GM12891 (cell line): ENCODE results near the gene NRG2.
A peak's percentile ranks its signal among the peaks of the same experiment; 100 is the strongest.

Experiments used
- DNase-seq: peaks from one replicate; pipeline ENCODE4 v3.0.0; 2011; ENCODE audit warnings: low spot score; ENCODE audit not compliant: insufficient read length
- FAIRE-seq: peaks from 2 replicates; lab custom pipeline; 2011; peaks lifted over from hg19 to GRCh38; lab: Jason Lieb, UNC
- PAX5 ChIP-seq: IDR thresholded peaks from 2 replicates; pipeline ENCODE4 v1.6.1; 2011; ENCODE audit warnings: low read length, moderate library complexity, mild to moderate bottlenecking; ENCODE audit not compliant: insufficient read depth, severe bottlenecking
- POLR2A ChIP-seq: IDR thresholded peaks from 2 replicates; pipeline ENCODE4 v1.6.1; 2011; ENCODE audit warnings: low read depth, low read length, control low read depth
- POLR2AphosphoS5 ChIP-seq: IDR thresholded peaks from 2 replicates; pipeline ENCODE4 v1.6.1; 2011; ENCODE audit warnings: low read depth, low read length, control low read depth
- POU2F2 ChIP-seq: IDR thresholded peaks from 2 replicates; pipeline ENCODE4 v1.6.1; 2011; ENCODE audit warnings: low read depth, mild to moderate bottlenecking, control low read depth, low read length, moderate library complexity
- SPI1 ChIP-seq: IDR thresholded peaks from 2 replicates; pipeline ENCODE4 v1.6.1; 2011; ENCODE audit warnings: low read depth, low read length, control low read depth
- TAF1 ChIP-seq: IDR thresholded peaks from 2 replicates; pipeline ENCODE4 v1.6.1; 2011; ENCODE audit warnings: low read depth, low read length, control low read depth

NRG2 gene

DNA sequence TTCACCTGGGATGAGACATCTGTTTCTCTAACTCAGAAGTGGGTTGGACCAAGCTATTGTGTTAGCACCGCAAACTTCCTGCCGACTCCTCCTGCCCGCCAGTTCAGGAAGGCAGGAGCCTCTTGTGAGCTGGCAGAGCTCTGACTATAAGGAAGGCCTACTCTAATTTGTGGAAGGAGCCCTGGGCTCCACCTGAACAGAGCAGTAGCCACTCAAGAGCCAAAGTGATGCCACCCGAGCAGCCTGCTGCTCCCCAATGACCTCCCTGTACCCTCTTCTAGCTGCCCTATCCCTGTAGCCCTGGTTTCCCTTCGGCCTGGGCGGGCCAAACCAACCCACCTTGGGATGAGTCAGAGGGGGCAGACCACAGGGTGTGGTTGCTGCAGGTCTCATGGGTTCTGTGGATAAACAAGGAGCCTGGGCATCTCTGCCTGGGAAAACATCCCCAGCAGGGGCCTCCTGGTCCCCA is 165.9 kb downstream of the NRG2 start:
- DNase-seq (no peak), FAIRE-seq (peak; percentile 33)
- TF ChIP-seq POLR2A (no peak), TAF1 (no peak), POU2F2 (no peak), POLR2AphosphoS5 (no peak), SPI1 (no peak), PAX5 (no peak)

GRCh38 chr5:139875957-139876356 is 167.1 kb downstream of the NRG2 start:
- no peak for DNase-seq
- no peak for FAIRE-seq
- TF ChIP-seq SPI1: no peak
- TF ChIP-seq PAX5: no peak
- TF ChIP-seq POLR2AphosphoS5: no peak
- no peak for TF ChIP-seq TAF1
- TF ChIP-seq POLR2A: no peak
- no peak for TF ChIP-seq POU2F2

DNA sequence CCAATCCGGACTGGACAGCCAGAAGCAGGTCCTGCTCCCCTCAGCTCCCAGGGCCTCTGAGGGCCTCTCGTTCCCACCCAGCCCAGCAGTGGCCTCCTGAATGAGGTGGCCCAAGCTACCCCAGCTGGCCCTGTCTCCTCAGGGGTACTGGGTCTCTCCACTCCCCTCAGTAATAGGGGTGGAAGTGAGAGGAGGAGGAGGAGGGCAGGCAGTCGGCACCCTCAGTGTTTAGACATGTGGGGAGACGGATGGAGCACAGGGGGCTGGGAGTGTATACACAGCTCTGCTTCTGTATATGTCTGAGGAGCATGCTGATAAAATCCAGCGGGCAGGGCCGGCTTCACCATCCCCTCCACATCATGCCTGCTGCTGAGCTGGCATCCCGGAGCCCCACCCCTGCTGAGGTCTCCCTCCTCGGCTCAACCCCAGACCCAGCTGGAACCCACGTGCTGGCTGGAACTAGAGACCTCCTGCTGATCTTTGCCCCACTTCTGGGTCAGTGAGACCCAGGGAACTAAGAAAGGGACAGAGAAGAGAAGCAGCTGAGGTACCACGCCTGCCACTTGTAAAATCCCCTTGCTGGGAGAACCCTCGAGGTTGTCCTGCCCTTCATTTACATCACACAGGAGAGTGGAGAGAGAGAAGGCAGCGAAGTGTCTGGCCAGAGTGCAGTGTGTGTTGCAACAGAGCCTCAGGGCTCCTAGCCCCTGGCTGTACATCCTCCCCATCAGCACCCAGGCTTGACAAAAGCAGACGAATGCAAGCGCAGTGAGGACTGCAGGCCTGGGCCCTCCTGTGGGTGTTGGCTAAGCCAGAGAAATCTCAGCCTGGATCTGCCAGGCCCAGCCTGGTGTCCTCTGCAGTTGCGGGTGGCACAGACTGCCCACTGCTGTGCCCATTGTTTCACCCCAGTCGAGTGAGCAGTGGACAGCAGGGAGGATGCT is 170.0 kb downstream of the NRG2 start:
- DNase-seq: no peak
- TF ChIP-seq POU2F2: no peak
- no peak for TF ChIP-seq POLR2A
- no peak for TF ChIP-seq SPI1
- no peak for TF ChIP-seq POLR2AphosphoS5
- TF ChIP-seq TAF1: no peak
- no peak for TF ChIP-seq PAX5
- FAIRE-seq: no peak

DNA sequence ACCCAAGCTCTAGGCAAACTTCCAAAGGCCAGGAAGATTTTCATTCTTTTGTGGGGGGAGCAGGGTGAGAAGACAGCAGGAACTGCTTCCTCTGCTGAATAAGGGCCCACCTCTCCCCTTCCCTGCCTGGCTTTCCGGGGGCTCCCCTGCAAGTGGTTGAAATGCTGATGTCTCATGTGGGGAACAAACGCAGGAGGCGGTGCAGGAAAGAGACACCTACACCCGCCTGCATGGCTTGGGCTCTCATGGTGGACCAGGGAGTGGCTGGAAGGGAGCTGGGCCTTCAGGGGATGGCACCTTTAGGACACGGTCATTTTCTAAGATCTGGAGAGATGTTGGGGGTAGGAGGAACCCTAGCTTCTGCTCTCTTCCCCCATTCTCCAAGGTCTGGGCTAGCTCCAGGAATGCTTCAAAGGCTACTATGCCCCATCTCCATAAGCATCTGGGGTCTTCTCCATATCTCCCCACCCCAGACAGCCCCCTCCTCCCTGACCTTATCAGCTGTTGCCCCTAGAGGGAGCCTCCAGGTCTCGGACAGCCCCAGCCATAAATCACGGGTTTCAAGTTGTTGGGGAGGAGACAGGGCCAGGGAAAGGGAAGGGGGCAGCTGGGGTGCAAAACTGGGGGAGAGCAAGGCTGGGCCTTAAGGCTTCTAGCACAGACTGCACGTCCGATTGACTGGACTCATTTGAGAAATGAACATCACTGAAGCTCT is 170.9 kb downstream of the NRG2 start:
- FAIRE-seq (no peak), DNase-seq (no peak)
- TF ChIP-seq POLR2AphosphoS5 (no peak), TAF1 (no peak), POLR2A (no peak), SPI1 (no peak), PAX5 (no peak), POU2F2 (no peak)

- FAIRE-seq (no peak), DNase-seq (no peak)
- TF ChIP-seq TAF1: no peak
Observed at GRCh38 chr5:139871614-139872013, 171.5 kb downstream of the NRG2 start.

- no peak for FAIRE-seq
- TF ChIP-seq POLR2AphosphoS5 (no peak), POU2F2 (no peak), POLR2A (no peak), TAF1 (no peak), SPI1 (no peak), PAX5 (no peak)
Observed at GRCh38 chr5:139870677-139871076, 172.4 kb downstream of the NRG2 start.

DNA sequence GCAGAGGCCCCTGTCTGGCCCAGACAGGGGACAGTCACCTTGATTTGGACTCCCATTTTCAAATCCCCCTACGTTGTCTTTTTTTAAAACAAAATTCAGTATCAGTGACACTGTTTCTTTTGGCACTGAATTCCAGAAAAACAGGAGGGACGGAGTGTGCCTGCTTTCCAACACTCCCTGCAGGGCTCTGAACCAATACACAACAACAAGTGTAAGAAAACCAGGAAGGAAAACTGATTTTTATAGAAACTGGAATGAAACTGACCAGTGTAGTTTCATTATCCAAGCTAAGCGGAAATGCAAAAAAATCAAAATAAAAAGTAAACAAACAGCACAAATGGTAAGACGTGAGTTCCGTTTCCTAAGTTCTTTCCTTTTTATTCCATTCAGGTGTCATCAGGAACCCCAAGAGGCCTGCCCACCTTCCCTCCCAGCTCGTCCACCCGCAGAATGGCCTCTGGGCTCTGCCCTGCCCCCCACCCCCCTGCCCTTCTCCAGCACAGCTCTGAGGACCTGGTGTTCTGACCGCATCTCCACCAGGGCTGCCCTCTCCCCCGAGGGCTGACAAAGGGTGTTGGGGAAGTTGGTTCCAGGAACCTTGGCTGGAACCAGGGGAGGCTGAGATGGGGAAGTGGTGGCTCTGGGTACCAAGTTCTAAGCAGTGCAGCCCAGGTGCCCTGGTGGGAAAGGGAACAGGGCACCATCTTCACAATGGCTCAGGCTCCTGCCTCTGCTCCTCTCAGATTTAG is 173.9 kb downstream of the NRG2 start:
- no peak for TF ChIP-seq TAF1
- no peak for TF ChIP-seq PAX5
- FAIRE-seq (no peak), DNase-seq (no peak)

More at GRCh38 chr5:139870677-139871076, 172.4 kb downstream of the NRG2 start:
- no peak for DNase-seq

DNA sequence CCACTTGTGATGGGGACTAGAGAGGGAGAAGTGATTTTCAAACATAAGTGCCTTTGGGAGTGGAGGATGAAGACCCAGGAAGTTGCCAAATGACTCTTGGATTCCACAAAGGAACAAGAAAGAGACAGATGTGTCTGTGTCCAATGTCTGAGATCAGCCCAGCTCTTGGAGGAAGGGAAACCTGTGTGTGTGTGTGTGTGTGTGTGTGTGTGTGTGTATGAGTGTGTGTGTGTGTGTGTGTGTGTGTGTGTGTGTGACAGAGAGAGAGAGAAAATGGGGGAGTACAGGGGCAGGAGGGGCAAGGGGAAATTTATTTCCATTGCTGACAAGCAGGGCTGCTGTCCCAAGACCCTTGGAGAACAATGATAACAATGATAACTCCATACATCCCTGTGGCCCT is 175.5 kb downstream of the NRG2 start:
- DNase-seq (no peak), FAIRE-seq (no peak)
- TF ChIP-seq POU2F2 (no peak), SPI1 (no peak), POLR2AphosphoS5 (no peak), PAX5 (no peak), POLR2A (no peak)

DNA sequence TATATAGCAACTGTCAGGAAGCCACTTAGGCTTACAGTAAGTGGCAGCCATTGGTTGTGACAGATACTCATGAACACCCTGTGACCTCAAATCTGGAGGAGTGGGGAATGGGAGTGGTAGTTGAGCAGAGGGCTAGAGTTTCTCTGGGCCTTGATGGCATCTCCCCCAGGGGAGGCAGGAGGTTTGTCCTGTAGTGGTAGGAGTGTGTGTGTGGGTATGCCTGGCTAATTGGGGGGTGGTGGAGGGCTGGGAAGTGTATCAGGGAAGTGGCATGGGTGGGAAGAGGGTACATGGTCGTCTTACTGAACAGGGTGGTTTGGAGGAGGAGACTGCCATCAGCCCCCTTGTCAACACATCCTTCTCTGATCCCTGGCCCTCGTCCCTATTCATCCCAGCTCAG is 176.0 kb downstream of the NRG2 start:
- TF ChIP-seq PAX5 (no peak), POLR2A (no peak), POLR2AphosphoS5 (no peak), TAF1 (no peak), SPI1 (no peak), POU2F2 (no peak)
- FAIRE-seq (no peak), DNase-seq (no peak)
